KOPT-K1 (cell line): ENCODE results near the gene PRDM8.

Experiments used
- H3K27ac ChIP-seq: fragments of 200-600 bp; sonication (generic); 2 replicates; pipeline ENCODE4 v1.5.1; 2016; ENCODE audit warnings: antibody characterized with exemption, mild to moderate bottlenecking, low read depth, low read length; ENCODE audit not compliant: poor library complexity, severe bottlenecking
- H3K36me3 ChIP-seq: fragments of 200-600 bp; sonication (generic); 2 replicates; pipeline ENCODE4 v1.5.1; 2017; ENCODE audit warnings: antibody characterized with exemption, mild to moderate bottlenecking, low read length, moderate library complexity; ENCODE audit not compliant: insufficient read depth
- H3K9me3 ChIP-seq: fragments of 200-600 bp; sonication (generic); 2 replicates; pipeline ENCODE4 v1.5.1; 2017; ENCODE audit warnings: antibody characterized with exemption, low read length, mild to moderate bottlenecking; ENCODE audit not compliant: insufficient read depth, poor library complexity, severe bottlenecking

The PRDM8 gene

DNA sequence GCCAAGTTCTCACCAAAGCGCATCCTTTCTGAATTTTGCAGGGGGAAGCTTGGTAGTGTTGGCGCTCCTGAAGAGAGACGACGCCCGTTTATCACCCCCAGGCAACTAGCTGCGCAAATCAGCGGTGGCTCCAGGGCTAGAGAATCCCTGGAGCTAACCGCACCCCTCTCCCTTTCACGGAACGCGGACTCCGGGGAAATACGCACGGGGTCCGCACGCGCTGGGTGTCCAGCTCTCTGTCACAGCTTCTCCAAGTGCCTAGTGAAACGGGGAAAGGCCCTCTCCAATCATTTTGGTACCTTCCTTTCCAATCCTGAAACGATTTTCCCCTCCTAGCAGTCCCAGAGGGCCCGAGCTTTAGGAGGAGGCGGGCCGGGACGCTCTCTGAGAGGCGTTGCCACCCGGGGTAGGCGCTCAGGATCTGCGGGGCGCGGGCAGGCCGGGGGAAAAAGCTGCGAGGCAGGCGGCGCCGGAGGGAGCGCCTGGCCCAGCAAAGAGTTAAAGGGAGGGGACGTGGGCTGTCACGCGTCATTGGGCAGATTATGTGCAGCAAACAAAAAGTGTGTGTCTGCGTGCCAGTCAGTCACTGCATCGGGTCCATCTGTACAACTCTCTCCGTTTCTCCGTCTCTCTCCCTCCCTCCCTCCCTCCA is at the start of gene PRDM8:
PRDM8 (plus strand) TSS at position 582 of the 652 bp plus-strand sequence. CDS start 2,578 bp downstream, outside the sequence.
- no peaks in the 10 kb centered on the region for H3K36me3 ChIP-seq
- H3K27ac ChIP-seq: no peak within 1 kb of the TSS
- peaks cover 21% of the 10 kb centered on the region for H3K9me3 ChIP-seq

DNA sequence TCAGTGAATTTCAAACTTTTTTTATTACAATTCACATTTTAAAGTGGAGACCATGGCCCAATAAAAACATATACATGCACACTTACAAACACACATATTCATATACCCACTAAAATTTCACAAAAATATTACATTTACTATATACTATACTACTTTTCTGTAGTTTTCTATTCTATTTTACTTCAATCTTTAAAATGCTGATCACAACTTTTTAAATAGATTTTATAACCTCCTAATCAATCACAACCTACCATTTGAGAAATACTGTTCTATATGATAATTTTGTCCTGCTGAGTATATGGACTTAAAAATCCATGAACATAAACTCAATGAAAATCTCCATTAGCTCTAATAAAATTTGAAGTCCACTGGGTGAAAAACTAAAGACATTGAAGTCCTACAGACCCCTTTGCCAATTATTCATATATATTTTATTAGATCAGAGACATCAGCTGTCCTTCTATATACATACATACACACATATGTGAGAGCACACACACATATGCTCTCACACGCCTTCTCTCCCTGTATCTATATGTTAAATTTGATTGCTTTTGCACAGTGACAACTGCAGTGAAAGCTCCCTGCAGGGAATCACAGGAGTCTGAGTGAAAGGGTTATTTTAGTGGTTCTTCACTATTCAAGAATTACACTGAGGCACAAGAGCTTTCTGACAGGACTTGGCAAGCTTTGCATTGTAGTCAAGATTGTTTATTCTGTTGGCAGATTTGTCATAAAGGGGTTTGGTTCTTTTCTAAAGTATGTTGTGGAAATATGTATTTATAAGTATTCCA is 46.7 kb upstream of the PRDM8 start:
- Histone ChIP-seq H3K27ac (no peak overlapping the region), H3K36me3 (no peaks in the 10 kb centered on the region), H3K9me3 (no peaks in the 10 kb centered on the region)

DNA sequence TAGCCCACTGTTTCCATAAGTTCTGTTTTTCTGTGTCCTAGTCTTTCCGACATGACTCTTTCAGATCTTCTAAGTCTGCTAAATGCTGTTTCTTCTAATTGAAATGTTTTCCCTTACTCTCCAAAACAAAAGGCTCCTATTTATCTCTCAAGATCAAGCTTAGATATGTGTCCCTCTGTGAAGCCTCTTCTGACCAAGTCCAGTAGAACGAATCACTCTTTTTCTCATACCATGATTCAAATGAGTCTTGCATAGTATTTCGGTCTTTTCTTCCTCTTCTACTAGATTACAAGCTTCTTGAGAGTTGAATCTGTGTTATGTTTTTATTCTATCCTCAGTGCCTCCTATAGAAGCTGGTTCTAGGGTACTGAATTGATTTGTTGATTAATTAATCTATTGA is 45.3 kb upstream of the PRDM8 start:
- Histone ChIP-seq H3K9me3 (no peaks in the 10 kb centered on the region), H3K27ac (no peak overlapping the region), H3K36me3 (no peaks in the 10 kb centered on the region)

DNA sequence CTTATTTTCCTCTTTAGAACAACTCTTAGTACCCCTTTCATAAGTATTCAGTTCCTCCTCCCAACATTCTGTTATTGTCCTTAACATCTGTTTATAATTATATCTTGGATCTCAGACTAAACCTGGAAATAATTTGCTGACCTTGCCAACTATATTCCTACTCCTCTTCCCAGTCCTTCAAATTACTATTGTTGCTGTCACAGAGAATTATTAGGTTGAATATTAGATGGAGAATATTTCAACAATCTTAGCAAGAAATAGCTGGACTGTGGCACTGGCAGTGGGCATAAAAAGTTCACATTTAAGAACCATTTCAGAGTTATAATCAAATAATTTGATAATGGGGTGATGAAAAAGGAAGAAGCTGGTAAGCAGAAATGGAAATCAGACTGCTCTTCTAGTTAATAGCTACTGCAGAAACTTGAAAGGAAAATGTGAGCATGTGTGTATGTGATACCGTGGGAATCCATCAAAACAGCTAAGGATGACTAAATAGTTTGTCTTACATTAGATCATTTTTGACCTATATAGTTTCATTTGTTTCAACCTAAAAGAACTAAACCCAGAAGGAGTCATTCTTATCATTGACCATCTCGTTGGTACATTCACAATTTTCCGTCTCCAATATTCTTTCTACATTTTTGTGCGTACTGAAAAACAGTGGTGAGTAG is 43.3 kb upstream of the PRDM8 start:
- Histone ChIP-seq H3K27ac (no peak overlapping the region), H3K36me3 (no peaks in the 10 kb centered on the region), H3K9me3 (no peaks in the 10 kb centered on the region)

DNA sequence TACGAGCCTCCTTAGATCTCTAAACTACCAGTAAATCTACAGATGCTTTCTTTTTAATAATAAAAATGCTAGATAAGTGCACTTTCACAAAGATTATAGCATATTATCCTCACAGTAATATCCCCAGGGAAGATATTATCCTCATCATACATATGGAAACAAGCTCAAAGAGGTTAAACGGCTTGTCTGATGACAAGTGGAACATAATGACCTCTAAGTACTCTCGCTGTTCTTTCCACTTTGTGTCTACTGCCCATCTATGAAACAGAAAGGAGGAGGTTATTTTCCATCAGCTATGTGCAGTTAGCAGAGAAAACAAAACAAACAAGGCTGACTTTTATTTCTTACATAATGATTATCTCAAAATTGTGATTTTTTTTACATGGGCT is 42.8 kb upstream of the PRDM8 start:
- no peaks in the 10 kb centered on the region for H3K36me3 ChIP-seq
- H3K27ac ChIP-seq: no peak overlapping the region
- no peaks in the 10 kb centered on the region for H3K9me3 ChIP-seq

DNA sequence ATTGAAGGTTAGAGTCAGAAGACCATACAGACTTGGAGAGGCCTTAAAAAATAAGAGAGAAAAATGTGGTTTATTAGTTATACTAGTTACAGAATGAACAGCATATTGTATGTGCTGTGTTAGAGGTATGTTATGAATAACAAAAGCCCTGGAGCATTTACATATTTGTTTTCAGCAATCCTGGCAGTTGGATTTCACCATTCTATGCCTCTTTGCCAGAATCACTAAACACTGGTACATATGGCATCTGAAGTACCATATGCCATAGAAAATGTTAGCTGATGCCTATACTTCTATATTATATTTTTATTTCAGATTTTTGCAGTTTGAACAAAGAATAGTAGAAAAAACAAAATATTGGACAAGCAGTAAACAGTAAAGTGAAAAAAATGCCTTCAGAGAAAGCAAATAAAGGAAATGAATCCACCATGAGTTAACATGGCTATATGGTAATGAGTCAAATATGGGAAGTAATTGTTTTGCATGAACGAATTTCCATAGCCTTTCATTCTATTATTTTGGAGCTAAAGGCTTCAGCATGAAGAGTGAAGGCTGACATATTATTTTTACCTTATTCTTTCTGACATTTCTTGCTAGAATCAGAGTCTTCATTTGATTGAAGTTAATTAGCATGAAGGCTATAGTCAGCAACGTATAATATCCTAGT is 41.9 kb upstream of the PRDM8 start:
- Histone ChIP-seq H3K9me3 (no peaks in the 10 kb centered on the region), H3K36me3 (no peaks in the 10 kb centered on the region), H3K27ac (no peak overlapping the region)

DNA sequence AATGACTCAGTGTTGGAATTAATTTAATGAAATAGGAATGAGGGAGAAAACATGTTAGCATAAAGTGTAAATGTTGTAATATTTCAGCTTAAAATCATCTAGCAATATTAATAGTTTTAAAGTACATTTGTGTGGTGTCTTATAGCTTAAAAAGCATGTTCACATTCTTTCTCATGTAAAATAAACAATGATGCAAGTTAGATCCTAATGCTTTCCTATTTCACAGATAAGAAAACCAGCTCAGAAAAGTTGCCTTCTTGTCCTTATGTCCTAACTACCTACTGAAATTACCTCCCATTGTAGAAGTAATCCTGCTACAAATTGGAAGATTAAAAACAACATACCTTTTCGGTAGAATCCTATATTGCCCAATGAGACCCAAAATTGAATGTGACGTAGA is 40.9 kb upstream of the PRDM8 start:
- no peaks in the 10 kb centered on the region for H3K36me3 ChIP-seq
- H3K9me3 ChIP-seq: peaks cover 2% of the 10 kb centered on the region
- H3K27ac ChIP-seq: no peak overlapping the region

DNA sequence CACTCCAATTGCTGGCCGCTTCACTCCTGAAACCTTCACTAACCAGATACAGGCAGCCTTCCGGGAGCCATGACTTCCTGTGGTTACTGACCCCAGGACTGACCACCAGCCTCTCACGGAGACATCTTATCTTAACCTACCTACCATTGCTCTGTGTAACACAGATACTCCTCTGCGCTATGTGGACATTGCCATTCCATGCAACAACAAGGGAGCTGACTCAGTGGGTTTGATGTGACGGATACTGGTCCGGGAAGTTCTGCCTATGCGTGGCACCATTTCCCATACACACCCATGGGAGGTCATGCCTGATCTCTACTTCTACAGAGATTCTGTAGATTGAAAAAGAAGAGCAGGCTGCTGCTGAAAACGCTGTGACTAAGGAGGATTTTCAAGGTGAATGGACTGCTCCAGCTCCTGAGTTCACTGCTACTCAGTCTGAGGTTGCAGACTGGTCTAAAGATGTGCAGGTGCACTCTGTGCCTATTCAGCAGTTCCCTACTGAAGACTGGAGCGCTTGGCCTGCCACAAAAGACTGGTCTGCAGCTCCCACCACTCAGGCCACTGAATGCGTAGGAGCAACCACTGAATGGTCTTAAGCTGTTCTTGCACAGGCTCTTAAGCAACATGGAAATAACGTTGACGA is 35.8 kb upstream of the PRDM8 start:
- H3K36me3 ChIP-seq: no peaks in the 10 kb centered on the region
- no peak overlapping the region for H3K27ac ChIP-seq
- H3K9me3 ChIP-seq: peaks cover 3% of the 10 kb centered on the region

DNA sequence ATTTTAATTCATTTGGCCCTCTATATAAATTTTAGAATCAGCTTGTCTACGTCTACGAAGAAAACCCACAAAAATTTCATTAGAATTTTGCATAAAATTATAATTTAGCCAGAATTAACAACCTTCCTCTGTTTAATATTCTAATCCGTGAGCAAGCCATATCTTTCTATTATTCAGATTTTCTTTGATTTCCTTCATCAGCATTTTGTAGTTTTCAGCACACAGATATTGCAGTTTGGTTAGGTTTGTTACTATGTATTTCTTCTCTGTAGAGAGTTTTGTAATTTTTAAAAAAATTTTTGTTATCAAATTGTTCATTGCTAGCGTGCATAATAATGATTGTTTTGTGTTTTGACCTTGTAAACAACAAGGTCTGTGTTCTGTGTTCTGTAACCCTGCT is 34.9 kb upstream of the PRDM8 start:
- Histone ChIP-seq H3K36me3 (no peaks in the 10 kb centered on the region), H3K27ac (no peak overlapping the region), H3K9me3 (peaks cover 3% of the 10 kb centered on the region)

DNA sequence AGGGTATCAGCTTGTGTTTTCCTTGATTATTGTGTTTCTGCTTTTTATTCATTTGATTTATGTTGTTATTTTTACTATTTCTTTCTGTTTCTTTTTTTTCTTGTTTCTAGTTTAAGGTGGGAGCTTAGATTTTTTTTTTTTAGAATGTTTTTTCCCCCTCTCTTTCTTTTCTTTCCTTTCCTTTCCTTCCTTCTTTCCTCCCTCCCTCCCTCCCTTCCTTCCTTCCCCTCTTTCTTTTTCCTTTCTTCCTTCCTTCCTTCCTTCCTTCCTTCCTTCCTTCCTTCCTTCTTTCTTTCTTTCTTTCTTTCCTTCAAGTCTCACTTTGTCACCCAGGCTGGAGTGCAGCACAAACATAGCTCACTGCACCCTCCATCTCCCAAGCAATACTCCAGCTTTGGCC is 31.4 kb upstream of the PRDM8 start:
- Histone ChIP-seq H3K36me3 (no peaks in the 10 kb centered on the region), H3K27ac (no peak overlapping the region), H3K9me3 (peaks cover 3% of the 10 kb centered on the region)

DNA sequence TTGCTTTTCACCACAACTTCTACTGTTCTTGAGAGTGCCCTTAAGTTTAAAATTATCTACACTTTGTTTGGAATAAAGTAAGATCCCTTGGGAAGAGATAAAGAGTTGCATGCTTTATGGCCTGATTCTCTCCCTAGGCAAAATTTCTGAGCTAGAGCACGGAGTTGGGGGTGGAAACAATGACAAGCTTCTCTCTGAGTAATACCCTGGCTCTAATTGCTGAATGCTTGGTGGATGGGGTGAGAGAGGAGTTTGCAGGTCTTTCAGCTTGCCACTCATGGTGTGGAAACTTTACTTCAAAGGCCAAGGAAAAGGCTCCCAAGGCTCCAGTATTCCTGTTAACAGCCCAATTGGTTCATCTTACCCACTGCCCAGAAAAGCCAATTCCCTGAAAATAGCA is 26.1 kb upstream of the PRDM8 start:
- Histone ChIP-seq H3K9me3 (peaks cover 6% of the 10 kb centered on the region), H3K36me3 (no peaks in the 10 kb centered on the region), H3K27ac (no peak overlapping the region)

DNA sequence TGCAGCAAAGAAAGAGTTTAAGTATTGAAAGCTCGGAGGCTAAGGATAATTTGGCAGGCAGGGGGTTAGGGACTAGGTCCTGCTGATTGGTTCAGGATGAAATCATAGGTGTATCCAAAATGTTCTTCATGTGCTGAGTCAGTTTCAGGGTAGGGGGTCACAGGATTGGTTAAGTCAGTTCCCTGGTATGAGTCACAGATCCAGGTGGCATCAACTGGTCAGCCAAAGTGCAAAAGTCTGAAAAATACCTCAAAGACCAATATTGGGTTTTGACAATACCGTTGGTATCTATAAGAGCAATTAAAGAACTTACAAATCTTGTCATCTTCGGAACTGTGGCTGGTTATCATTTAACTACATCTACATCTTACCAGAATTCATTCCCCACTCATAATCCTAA is 25.6 kb upstream of the PRDM8 start:
- Histone ChIP-seq H3K36me3 (no peaks in the 10 kb centered on the region), H3K9me3 (peaks cover 6% of the 10 kb centered on the region), H3K27ac (no peak overlapping the region)

DNA sequence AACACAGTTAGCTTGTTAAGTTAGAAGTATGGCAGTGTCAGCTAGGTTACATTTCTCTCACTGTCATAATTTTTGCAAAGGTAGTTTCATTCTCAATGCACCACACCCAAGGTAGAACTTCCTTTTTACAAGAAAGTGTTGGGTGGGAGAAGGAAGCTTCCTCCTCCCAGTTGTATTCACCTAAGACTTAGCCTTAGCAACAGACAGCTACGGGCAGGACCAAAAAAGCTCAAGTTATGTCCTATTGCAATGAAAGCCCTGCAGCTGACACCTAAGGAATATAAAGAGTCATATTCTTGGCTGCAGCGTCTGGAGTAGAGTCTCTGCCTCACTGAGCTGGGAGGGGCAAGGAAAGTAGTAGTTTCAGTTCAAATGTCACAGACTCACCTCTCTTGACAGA is 25.1 kb upstream of the PRDM8 start:
- Histone ChIP-seq H3K36me3 (no peaks in the 10 kb centered on the region), H3K9me3 (peaks cover 6% of the 10 kb centered on the region), H3K27ac (no peak overlapping the region)

DNA sequence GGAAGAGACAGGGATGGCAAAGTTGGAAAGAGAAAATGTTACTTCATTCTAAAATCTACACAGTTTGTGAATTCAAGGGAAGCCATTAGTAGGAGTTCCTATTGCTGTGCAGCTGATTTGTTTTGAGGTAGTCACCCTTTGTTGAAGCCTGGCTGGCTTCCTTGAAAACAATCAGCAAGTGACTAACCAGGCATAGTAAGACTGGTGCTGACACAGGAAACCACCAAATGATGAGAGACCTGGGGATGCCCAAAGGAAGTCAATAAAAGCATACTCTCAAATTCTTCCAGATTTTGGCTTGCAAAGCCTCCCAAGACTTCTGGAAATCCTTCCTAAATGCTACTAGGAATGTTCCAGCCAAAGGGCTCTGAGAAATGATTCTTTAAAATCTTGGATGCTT is 23.9 kb upstream of the PRDM8 start:
- Histone ChIP-seq H3K27ac (peak overlapping the region; percentile 10), H3K9me3 (peaks cover 6% of the 10 kb centered on the region), H3K36me3 (no peaks in the 10 kb centered on the region)

DNA sequence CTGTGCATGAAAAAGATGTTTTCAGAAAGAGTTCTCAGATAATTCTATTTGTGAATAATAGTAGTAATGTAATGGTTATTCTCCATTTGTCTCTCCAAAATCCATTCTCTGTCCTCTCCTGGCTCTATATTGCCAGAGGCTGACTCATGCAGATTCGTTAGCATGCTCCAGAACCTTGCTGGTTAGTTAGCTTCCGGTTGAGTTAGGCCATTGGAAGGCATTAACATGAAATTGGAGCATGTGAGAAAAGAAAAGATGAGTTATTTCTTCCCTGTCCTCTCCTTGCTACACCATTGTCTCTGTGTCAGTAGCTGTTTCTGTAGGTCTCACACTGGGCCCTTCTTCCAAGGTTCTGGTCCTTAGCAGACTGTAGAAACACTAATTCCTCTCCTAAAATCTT is 23.5 kb upstream of the PRDM8 start:
- H3K36me3 ChIP-seq: no peaks in the 10 kb centered on the region

More for the DNA sequence above, 23.5 kb upstream of the PRDM8 start:
- no peak overlapping the region for H3K27ac ChIP-seq
- H3K9me3 ChIP-seq: peaks cover 7% of the 10 kb centered on the region
